Measurements from ENCODE around the gene KLHL29.

KLHL29 gene

GRCh38 chr2:23659328-23659727 is 274.3 kb downstream of the KLHL29 start:
- no peak for TF ChIP-seq CTCF (IDR thresholded peaks at IDR 0.05; ENCODE audit: borderline replicate concordance, insufficient read depth, low read depth, low read length)
- H3K4me3 ChIP-seq (ENCODE audit: low read depth, low read length), result no peak overlapping the region

- H3K4me3 ChIP-seq (ENCODE audit: low read depth, low read length), result no peak overlapping the region
- no peak for TF ChIP-seq CTCF (IDR thresholded peaks at IDR 0.05; ENCODE audit: borderline replicate concordance, insufficient read depth, low read depth, low read length)
Measured at GRCh38 chr2:23659773-23660172, 274.8 kb downstream of the KLHL29 start.

GRCh38 chr2:23660237-23660636 is 275.3 kb downstream of the KLHL29 start:
- no peak for TF ChIP-seq CTCF (IDR thresholded peaks at IDR 0.05; ENCODE audit: borderline replicate concordance, insufficient read depth, low read depth, low read length)
- no peak overlapping the region for H3K4me3 ChIP-seq (ENCODE audit: low read depth, low read length)

- TF ChIP-seq CTCF (IDR thresholded peaks at IDR 0.05; ENCODE audit: borderline replicate concordance, insufficient read depth, low read depth, low read length), result no peak
- no peak overlapping the region for H3K4me3 ChIP-seq (ENCODE audit: low read depth, low read length)
Measured at GRCh38 chr2:23661276-23662050, 276.5 kb downstream of the KLHL29 start.

GRCh38 chr2:23662466-23662865 is 277.5 kb downstream of the KLHL29 start:
- H3K4me3 ChIP-seq (ENCODE audit: low read depth, low read length), result no peak overlapping the region
- TF ChIP-seq CTCF (IDR thresholded peaks at IDR 0.05; ENCODE audit: borderline replicate concordance, insufficient read depth, low read depth, low read length), result no peak

DNA sequence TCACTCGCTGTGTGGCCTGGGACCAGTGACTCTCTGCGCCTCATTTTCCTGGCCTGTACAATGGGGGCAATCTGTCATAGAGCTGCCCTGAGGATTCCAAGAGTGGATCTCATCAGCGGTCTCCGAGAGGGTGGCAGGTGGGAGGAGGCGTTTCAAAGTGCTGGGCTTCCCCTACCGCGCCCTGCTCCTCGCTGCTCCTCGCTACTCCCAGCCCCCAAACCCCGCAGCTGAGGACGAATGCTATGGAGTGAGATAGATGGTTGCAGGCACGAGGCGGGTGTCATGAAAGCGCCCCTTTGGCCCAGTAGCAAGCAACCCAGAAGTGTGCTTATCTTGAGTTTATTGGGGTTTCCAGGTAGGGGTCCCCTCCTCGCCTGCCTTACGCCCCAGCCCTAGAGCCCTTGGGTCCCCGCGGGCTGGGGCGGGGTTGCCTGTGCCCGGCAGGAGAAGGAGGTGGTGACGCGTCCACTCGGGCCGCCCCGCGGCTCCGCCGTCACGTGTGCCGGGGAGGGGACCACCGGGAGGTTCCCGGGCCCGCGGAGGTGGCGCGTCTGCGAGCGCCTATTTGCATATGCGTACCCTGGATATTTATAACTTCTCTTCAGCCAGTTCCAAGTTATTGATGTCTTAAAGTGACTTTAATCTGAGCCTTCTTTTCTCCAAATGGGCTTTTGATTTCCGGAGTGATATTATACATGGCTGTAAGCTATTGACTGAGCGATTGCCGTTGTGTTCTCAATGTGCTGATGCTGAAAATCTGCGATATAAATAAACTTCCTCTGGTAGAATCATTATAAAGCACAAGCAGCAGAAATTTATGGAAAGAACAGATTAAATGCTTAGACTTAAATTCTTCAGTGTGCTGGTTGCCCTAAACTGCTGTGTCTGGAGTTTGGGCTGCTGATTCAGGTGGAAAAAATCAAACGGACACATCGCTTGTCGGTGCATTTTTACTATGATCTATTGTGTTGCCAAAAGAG is 278.3 kb downstream of the KLHL29 start:
- no peak for TF ChIP-seq CTCF (IDR thresholded peaks at IDR 0.05; ENCODE audit: borderline replicate concordance, insufficient read depth, low read depth, low read length)
- no peak overlapping the region for H3K4me3 ChIP-seq (ENCODE audit: low read depth, low read length)
